DOHH2 (cell line): Measurements from ENCODE around the gene NAT9.

ENCODE experiments used
- CTCF ChIP-seq: fragments of 200-600 bp; sonication (generic); IDR thresholded peaks from one replicate; pipeline ENCODE4 v1.5.1; 2014; ENCODE audit warnings: antibody characterized with exemption, mild to moderate bottlenecking, low read depth, low read length; ENCODE audit not compliant: poor library complexity, severe bottlenecking
- EZH2phosphoT487 ChIP-seq: fragments of 200-600 bp; sonication (generic); IDR thresholded peaks from 2 replicates; pipeline ENCODE4 v1.6.1; 2017; ENCODE audit warnings: borderline replicate concordance, mild to moderate bottlenecking, antibody characterized with exemption, low read length, moderate library complexity, mixed read lengths

- TF ChIP-seq CTCF (no peak), EZH2phosphoT487 (no peak)
Observed at GRCh38 chr17:74761419-74761818, 14.7 kb downstream of the NAT9 start.
